ENCODE results near the gene GLCE.

Gene GLCE

GRCh38 chr15:69175536-69175935, 15.1 kb downstream of the GLCE start:
- Histone ChIP-seq H3K9me3 (no peaks in the 10 kb centered on the region), H3K4me3 (no peak overlapping the region), H3K36me3 (replicated peaks) (no peaks in the 10 kb centered on the region), H3K4me1 (no peaks in the 10 kb centered on the region; the same call in 1 of the 2 replicates), H3K27me3 (ENCODE audit: low read depth) (no peaks in the 10 kb centered on the region)
- no peak for DNase-seq (ENCODE audit: low spot score in 2 of 2)
- in situ Hi-C loops (cut with MboI; ENCODE audit: low sequenced_read_pairs) = no loop called here

- no peak overlapping the region for H3K4me3 ChIP-seq
- no peaks in the 10 kb centered on the region for H3K9me3 ChIP-seq
- no peaks in the 10 kb centered on the region for H3K27me3 ChIP-seq (ENCODE audit: low read depth)
- in situ Hi-C loops (cut with MboI; ENCODE audit: low sequenced_read_pairs) = no loop called here
- no peak for DNase-seq (ENCODE audit: low spot score in 2 of 2)
- H3K4me1 ChIP-seq = no peaks in the 10 kb centered on the region
- H3K36me3 ChIP-seq (replicated peaks) = no peaks in the 10 kb centered on the region
Observed at GRCh38 chr15:69181424-69181823, 21.0 kb downstream of the GLCE start.

GRCh38 chr15:69185216-69185615, 24.8 kb downstream of the GLCE start:
- no peaks in the 10 kb centered on the region for H3K9me3 ChIP-seq
- H3K36me3 ChIP-seq (replicated peaks) = no peaks in the 10 kb centered on the region
- DNase-seq (ENCODE audit: low spot score in 2 of 2) = no peak

GRCh38 chr15:69185706-69186105, 25.3 kb downstream of the GLCE start:
- no peak for DNase-seq (ENCODE audit: low spot score in 2 of 2)

More at GRCh38 chr15:69185216-69185615, 24.8 kb downstream of the GLCE start:
- H3K4me1 ChIP-seq = no peaks in the 10 kb centered on the region
- in situ Hi-C loops (cut with MboI; ENCODE audit: low sequenced_read_pairs) = no loop called here
- H3K4me3 ChIP-seq = no peak overlapping the region
- H3K27me3 ChIP-seq (ENCODE audit: low read depth) = no peaks in the 10 kb centered on the region

GRCh38 chr15:69189157-69189556, 28.7 kb downstream of the GLCE start:
- in situ Hi-C loops (cut with MboI; ENCODE audit: low sequenced_read_pairs) = no loop called here
- no peaks in the 10 kb centered on the region for H3K36me3 ChIP-seq (replicated peaks)

More at GRCh38 chr15:69185706-69186105, 25.3 kb downstream of the GLCE start:
- no peaks in the 10 kb centered on the region for H3K4me1 ChIP-seq
- no peaks in the 10 kb centered on the region for H3K36me3 ChIP-seq (replicated peaks)
- no peaks in the 10 kb centered on the region for H3K9me3 ChIP-seq
- H3K27me3 ChIP-seq (ENCODE audit: low read depth) = no peaks in the 10 kb centered on the region
- H3K4me3 ChIP-seq = no peak overlapping the region
- in situ Hi-C loops (cut with MboI; ENCODE audit: low sequenced_read_pairs) = no loop called here

GRCh38 chr15:69190091-69190490, 29.7 kb downstream of the GLCE start:
- no peak for DNase-seq (ENCODE audit: low spot score in 2 of 2)
- H3K36me3 ChIP-seq (replicated peaks) = no peaks in the 10 kb centered on the region
- H3K4me1 ChIP-seq = peaks cover 23% of the 10 kb centered on the region
- no peaks in the 10 kb centered on the region for H3K9me3 ChIP-seq
- in situ Hi-C loops (cut with MboI; ENCODE audit: low sequenced_read_pairs) = no loop called here
- no peak overlapping the region for H3K4me3 ChIP-seq
- H3K27me3 ChIP-seq (ENCODE audit: low read depth) = no peaks in the 10 kb centered on the region

More at GRCh38 chr15:69189157-69189556, 28.7 kb downstream of the GLCE start:
- H3K27me3 ChIP-seq (ENCODE audit: low read depth) = no peaks in the 10 kb centered on the region
- H3K9me3 ChIP-seq = no peaks in the 10 kb centered on the region
- DNase-seq (ENCODE audit: low spot score in 2 of 2) = no peak
- H3K4me3 ChIP-seq = no peak overlapping the region
- peaks cover 14% of the 10 kb centered on the region for H3K4me1 ChIP-seq

- in situ Hi-C loops (cut with MboI; ENCODE audit: low sequenced_read_pairs) = no loop called here
- Histone ChIP-seq H3K4me1 (peaks cover 28% of the 10 kb centered on the region), H3K36me3 (replicated peaks) (no peaks in the 10 kb centered on the region), H3K9me3 (no peaks in the 10 kb centered on the region), H3K27me3 (ENCODE audit: low read depth) (no peaks in the 10 kb centered on the region), H3K4me3 (no peak overlapping the region)
- DNase-seq (ENCODE audit: low spot score in 2 of 2) = no peak
Observed at GRCh38 chr15:69190504-69190903, 30.1 kb downstream of the GLCE start.

- Histone ChIP-seq H3K4me3 (no peak overlapping the region), H3K27me3 (ENCODE audit: low read depth) (no peaks in the 10 kb centered on the region), H3K36me3 (replicated peaks) (no peaks in the 10 kb centered on the region), H3K9me3 (no peaks in the 10 kb centered on the region), H3K4me1 (peaks cover 28% of the 10 kb centered on the region)
- no peak for DNase-seq (ENCODE audit: low spot score in 2 of 2)
- in situ Hi-C loops (cut with MboI; ENCODE audit: low sequenced_read_pairs) = no loop called here
Observed at GRCh38 chr15:69194025-69194827, 33.8 kb downstream of the GLCE start.

- peaks cover 28% of the 10 kb centered on the region for H3K4me1 ChIP-seq
- in situ Hi-C loops (cut with MboI; ENCODE audit: low sequenced_read_pairs) = no loop called here
- no peaks in the 10 kb centered on the region for H3K9me3 ChIP-seq
- no peak overlapping the region for H3K4me3 ChIP-seq
- H3K27me3 ChIP-seq (ENCODE audit: low read depth) = no peaks in the 10 kb centered on the region
- H3K36me3 ChIP-seq (replicated peaks) = no peaks in the 10 kb centered on the region
- DNase-seq (ENCODE audit: low spot score in 2 of 2) = peak; percentile 69 to 95
Observed at GRCh38 chr15:69194854-69195253, 34.4 kb downstream of the GLCE start.

GRCh38 chr15:69200832-69201745, 40.7 kb downstream of the GLCE start:
- Histone ChIP-seq H3K4me1 (peaks cover 4% of the 10 kb centered on the region; the same call in 1 of the 2 replicates), H3K36me3 (replicated peaks) (no peaks in the 10 kb centered on the region), H3K9me3 (no peaks in the 10 kb centered on the region), H3K27me3 (ENCODE audit: low read depth) (no peaks in the 10 kb centered on the region), H3K4me3 (no peak overlapping the region)
- in situ Hi-C loops (cut with MboI; ENCODE audit: low sequenced_read_pairs) = no loop called here
- no peak for DNase-seq (ENCODE audit: low spot score in 2 of 2)

GRCh38 chr15:69206079-69206478, 45.6 kb downstream of the GLCE start:
- in situ Hi-C loops (cut with MboI; ENCODE audit: low sequenced_read_pairs) = no loop called here

GRCh38 chr15:69209661-69210060, 49.2 kb downstream of the GLCE start:
- Histone ChIP-seq H3K9me3 (no peaks in the 10 kb centered on the region), H3K4me1 (peaks cover 6% of the 10 kb centered on the region), H3K4me3 (no peak overlapping the region), H3K36me3 (replicated peaks) (no peaks in the 10 kb centered on the region), H3K27me3 (ENCODE audit: low read depth) (no peaks in the 10 kb centered on the region)
- in situ Hi-C loops (cut with MboI; ENCODE audit: low sequenced_read_pairs) = no loop called here
- DNase-seq (ENCODE audit: low spot score in 2 of 2) = no peak

More at GRCh38 chr15:69206079-69206478, 45.6 kb downstream of the GLCE start:
- Histone ChIP-seq H3K4me3 (no peak overlapping the region), H3K4me1 (peaks cover 7% of the 10 kb centered on the region), H3K36me3 (replicated peaks) (no peaks in the 10 kb centered on the region), H3K9me3 (no peaks in the 10 kb centered on the region), H3K27me3 (ENCODE audit: low read depth) (no peaks in the 10 kb centered on the region)
- no peak for DNase-seq (ENCODE audit: low spot score in 2 of 2)

- no peak for DNase-seq (ENCODE audit: low spot score in 2 of 2)
- in situ Hi-C loops (cut with MboI; ENCODE audit: low sequenced_read_pairs) = no loop called here
Observed at GRCh38 chr15:69210574-69210973, 50.1 kb downstream of the GLCE start.

GRCh38 chr15:69213786-69214185, 53.4 kb downstream of the GLCE start:
- Histone ChIP-seq H3K27me3 (ENCODE audit: low read depth) (no peaks in the 10 kb centered on the region), H3K36me3 (replicated peaks) (no peaks in the 10 kb centered on the region), H3K9me3 (no peaks in the 10 kb centered on the region), H3K4me1 (peaks cover 3% of the 10 kb centered on the region; the same call in 1 of the 2 replicates), H3K4me3 (no peak overlapping the region)
- in situ Hi-C loops (cut with MboI; ENCODE audit: low sequenced_read_pairs) = no loop called here
- DNase-seq (ENCODE audit: low spot score in 2 of 2) = no peak

More at GRCh38 chr15:69210574-69210973, 50.1 kb downstream of the GLCE start:
- Histone ChIP-seq H3K4me1 (peaks cover 6% of the 10 kb centered on the region), H3K27me3 (ENCODE audit: low read depth) (no peaks in the 10 kb centered on the region), H3K4me3 (no peak overlapping the region), H3K9me3 (no peaks in the 10 kb centered on the region), H3K36me3 (replicated peaks) (no peaks in the 10 kb centered on the region)

Measured in HAP-1 (cell line).